K562 (cell line): ENCODE data around the gene HOXB7. TPM values are rescaled to one million over a fixed set of nuclear protein-coding genes. Genes with fewer than 3 reads are reported as not detected.

Experiments
- ATAC-seq: fragments of 200-7000 bp; cut with Tn5 transposase; 3 replicates; pipeline ENCODE4 v1.9.1; 2020; ENCODE audit warnings: moderate library complexity
- BruUV-seq: library from RNA; stranded (reverse); fragments of 400-500 nt; replicated peaks from 2 replicates; lab custom pipeline; 2021; lab: Mats Ljungman, UMichigan
- CTCF ChIA-PET: fragments of 300-600 bp; formaldehyde crosslinking; extraction: SDS; loops from one replicate; lab custom pipeline; 2021; ENCODE audit warnings: low intra/inter-chr PET ratio; lab: Yijun Ruan, JAX
- POLR2A ChIA-PET: fragments of 300-600, 350-650 bp; sonication (Branson Sonifier 250); formaldehyde crosslinking; extraction: SDS; loops from one replicate; lab custom pipeline; 2021; ENCODE audit warnings: antibody characterized with exemption, inconsistent platforms; lab: Yijun Ruan, JAX
- DNase-seq, 4 experiments: peaks; one replicate each; pipeline versions ENCODE4 v3.0.0 to v3.0.0-alpha.2; 2011 to 2018; ENCODE audit warnings: low spot score in 3 of 4, mixed read lengths in 3 of 4; ENCODE audit errors: extremely low read depth in 1 of 4
- FAIRE-seq: peaks from 2 replicates; lab custom pipeline; 2011; peaks lifted over from hg19 to GRCh38; lab: Jason Lieb, UNC
- H2AFZ ChIP-seq: 2 replicates; pipeline ENCODE4 v1.6.0; 2011; ENCODE audit warnings: low read depth, low read length, control low read depth, inconsistent platforms
- H3K27ac ChIP-seq: fragments of 200-600 bp; 3 replicates; pipeline ENCODE4 v1.8.0; 2011; ENCODE audit warnings: low read depth, mild to moderate bottlenecking, control low read depth, inconsistent platforms, low read length, moderate library complexity, mixed read lengths; ENCODE audit errors: extremely low read depth
- H3K27me3 ChIP-seq, 2 experiments: fragments of 300-600 bp in 1 of 2; 2 replicates in 1 of 2; 3 replicates in 1 of 2; pipeline versions ENCODE4 v1.6.0 to v1.8.0; 2011; ENCODE audit warnings: inconsistent platforms in 2 of 2, low read length in 2 of 2, mild to moderate bottlenecking in 1 of 2, mixed read lengths in 1 of 2, moderate library complexity in 1 of 2; ENCODE audit not compliant: control insufficient read depth in 2 of 2, insufficient read depth in 2 of 2
- H3K36me3 ChIP-seq: fragments of 300-600 bp; 3 replicates; pipeline ENCODE4 v1.8.0; 2011; ENCODE audit warnings: mild to moderate bottlenecking, low read length, inconsistent platforms; ENCODE audit not compliant: control insufficient read depth, insufficient read depth
- H3K4me1 ChIP-seq, 2 experiments: fragments of 200-600 bp in 1 of 2; replicated peaks in 1 of 2; 2 replicates in 1 of 2; 3 replicates in 1 of 2; pipeline versions ENCODE4 v1.5.1 to v1.8.0; 2011; ENCODE audit warnings: inconsistent platforms in 2 of 2, low read length in 2 of 2, mild to moderate bottlenecking in 1 of 2, mixed read lengths in 1 of 2, moderate library complexity in 1 of 2; ENCODE audit not compliant: control insufficient read depth in 2 of 2, insufficient read depth in 2 of 2
- H3K4me2 ChIP-seq: 2 replicates; pipeline ENCODE4 v1.6.1; 2011; ENCODE audit warnings: low read length, control low read depth, inconsistent platforms, mixed read lengths; ENCODE audit not compliant: insufficient read depth
- H3K4me3 ChIP-seq: fragments of 200-600 bp; sonication (generic), shearing (Covaris generic); 2 replicates; pipeline ENCODE4 v1.5.1; 2016; ENCODE audit warnings: control low read depth, inconsistent platforms
- H3K79me2 ChIP-seq: fragments of 200-600 bp; 3 replicates; pipeline ENCODE4 v1.8.0; 2011; ENCODE audit warnings: low read length, inconsistent platforms; ENCODE audit not compliant: control insufficient read depth, insufficient read depth
- H3K9ac ChIP-seq, 2 experiments: 2 replicates each; pipeline versions ENCODE4 v1.6.0 to v1.6.1; 2011; ENCODE audit warnings: low read depth in 2 of 2, low read length in 2 of 2, control low read depth in 1 of 2, inconsistent platforms in 1 of 2, mild to moderate bottlenecking in 1 of 2, mixed read lengths in 1 of 2; ENCODE audit not compliant: insufficient read depth in 1 of 2
- H3K9me1 ChIP-seq: one replicate; pipeline ENCODE4 v1.6.0; 2011; ENCODE audit warnings: inconsistent platforms, mild to moderate bottlenecking, low read length, moderate library complexity; ENCODE audit not compliant: control insufficient read depth, insufficient read depth
- H3K9me3 ChIP-seq: replicated peaks from 2 replicates; pipeline ENCODE4 v1.5.1; 2011; ENCODE audit warnings: low read depth, low read length, inconsistent platforms; ENCODE audit not compliant: control insufficient read depth, insufficient read depth
- H4K20me1 ChIP-seq: replicated peaks from 2 replicates; pipeline ENCODE4 v1.6.1; 2011; ENCODE audit warnings: low read length, inconsistent platforms, mixed read lengths; ENCODE audit not compliant: control insufficient read depth, insufficient read depth
- BRD4 ChIP-seq: fragments of 200-600 bp; sonication (generic); IDR thresholded peaks from 2 replicates; pipeline ENCODE4 v1.6.1; 2017; ENCODE audit warnings: inconsistent platforms
- CEBPZ ChIP-seq: fragments of 150-350 bp; IDR thresholded peaks from 2 replicates; pipeline ENCODE4 v1.6.1; 2014; ENCODE audit warnings: low read depth, mild to moderate bottlenecking, low read length, borderline replicate concordance
- E2F3 ChIP-seq: fragments of 250-450 bp; sonication (Bioruptor Pico); IDR thresholded peaks from 2 replicates; pipeline ENCODE4 v1.4.0; 2020; ENCODE audit warnings: mild to moderate bottlenecking
- JUND ChIP-seq, 2 experiments: IDR thresholded peaks; 2 replicates in 1 of 2; 3 replicates in 1 of 2; pipeline ENCODE4 v1.6.1; 2011; ENCODE audit warnings: borderline replicate concordance in 2 of 2, low read depth in 2 of 2, low read length in 2 of 2, improper control_type of control experiment in 1 of 2, missing biosample characterization in 1 of 2, missing genetic modification characterization in 1 of 2, missing genetic modification reagents in 1 of 2
- MCM7 ChIP-seq, 2 experiments: fragments of 450-650 bp; IDR thresholded peaks; 2 replicates each; pipeline ENCODE4 v1.6.1; 2016 to 2018
- SAP30 ChIP-seq: fragments of 200-600 bp; sonication (generic); IDR thresholded peaks from 2 replicates; pipeline ENCODE4 v1.6.1; 2012; ENCODE audit warnings: borderline replicate concordance, low read depth, mild to moderate bottlenecking, moderate library complexity, low read length, control low read depth, inconsistent platforms; ENCODE audit not compliant: insufficient read depth, poor library complexity, severe bottlenecking
- TCF3 ChIP-seq: sonication (generic); formaldehyde crosslinking; IDR thresholded peaks from 2 replicates; pipeline ENCODE4 v1.4.0; 2020; ENCODE audit warnings: mild to moderate bottlenecking, missing genetic modification reagents
- ZEB2 ChIP-seq: fragments of 450-650 bp; IDR thresholded peaks from 2 replicates; pipeline ENCODE4 v1.6.1; 2016
- ZNF232 ChIP-seq: sonication (generic); formaldehyde crosslinking; IDR thresholded peaks from 2 replicates; pipeline ENCODE4 v1.8.0; 2022; ENCODE audit warnings: mild to moderate bottlenecking, missing genetic modification reagents
- ZNF395 ChIP-seq: fragments of 200-800 bp; sonication (Bioruptor generic); IDR thresholded peaks from 2 replicates; pipeline ENCODE4 v1.6.1; 2017; ENCODE audit warnings: missing genetic modification characterization, missing compliant biosample characterization
- ZNF511 ChIP-seq: sonication (generic); formaldehyde crosslinking; IDR thresholded peaks from 2 replicates; pipeline ENCODE4 v1.8.0; 2022; ENCODE audit warnings: mild to moderate bottlenecking, missing genetic modification reagents
- WGBS: fragments of 100-300 bp; shearing (Covaris generic); methylation state at CpG from one replicate; pipeline ENCODE4 v1.1.6; 2016; ENCODE audit warnings: low coverage, mixed read lengths; ENCODE audit not compliant: insufficient coverage; ENCODE audit errors: missing lambda C conversion rate; 5-methylcytosine and 5-hydroxymethylcytosine counted together
- in situ Hi-C: fragments of 300-500 bp; cut with MboI; formaldehyde crosslinking; loops from 4 replicates; pipeline ENCODE4 v1.15.0; 2018; ENCODE audit warnings: inconsistent platforms, mixed read lengths
- intact Hi-C: fragments of 100-400 bp; cut with micrococcal nuclease; formaldehyde crosslinking; loops from 2 replicates; pipeline ENCODE4 v1.14.2; 2022
- polyA plus RNA-seq, 8 experiments: library from polyadenylated mRNA; depleted of rRNA in 4 of 8; stranded (reverse) in 5 of 8; unstranded in 3 of 8; fragments of >200 nt; fragmentation: Nextera tagmentation in 2 of 8; fragmentation: Illumina TruSeq in 1 of 8; extraction: Ambion mirVana in 2 of 8; extraction: Trizol in 1 of 8; gene quantifications; 2 replicates each; pipeline versions ENCODE4 v1.2.1 to v1.2.3, GENCODE V29; 2011 to 2014; ENCODE audit warnings: inconsistent platforms in 1 of 8, missing spikeins in 1 of 8
- total RNA-seq, 7 experiments: library from RNA; depleted of rRNA in 6 of 7; stranded (reverse); fragments of >200 nt in 6 of 7; fragmentation: Illumina TruSeq in 2 of 7; extraction: Trizol in 2 of 7; gene quantifications; 2 replicates each; pipeline versions ENCODE4 v1.2.1 to v1.2.3, GENCODE V29; 2011 to 2021; ENCODE audit warnings: low replicate concordance in 1 of 7

Gene HOXB7
- total and polyA plus RNA-seq, 9 of the 15 experiments (the other 6 are each of a cell fraction or from before 2014, with no cell fraction given), result 5.5 to 16.7 (median 8.3) TPM

- no peak for TF ChIP-seq CEBPZ
- peak; percentile 79; the same call in 1 of the 2 replicates for TF ChIP-seq ZEB2
- TF ChIP-seq E2F3 (CRISPR knock-in tag), result no peak
These were observed 20.3 kb upstream of the HOXB7 start (continued) for GRCh38 chr17:48630925-48631692.

GRCh38 chr17:48630009-48630924 lies 19.4 kb upstream of the HOXB7 start:
- Histone ChIP-seq H3K9ac (peak overlapping the region; percentile 82 to 95), H3K27me3 (no peaks in the 10 kb centered on the region), H4K20me1 (no peaks in the 10 kb centered on the region), H3K9me1 (no peaks in the 10 kb centered on the region), H3K79me2 (peaks cover 60% of the 10 kb centered on the region), H3K27ac (peak overlapping the region; percentile 97), H2AFZ (peak overlapping the region; percentile 3), H3K9me3 (no peaks in the 10 kb centered on the region), H3K4me2 (peak overlapping the region; percentile 99), H3K4me3 (peak overlapping the region; percentile 97), H3K4me1 (peaks cover 39 to 76% of the 10 kb centered on the region in 2 experiments), H3K36me3 (0 out of 3 replicates have a peak, but pooled peaks cover 6% of the 10 kb centered on the region)
- WGBS, result 6% methylated on average over 15 of the region's 15 CpGs
- DNase-seq, result peak in 1 of 4 experiments; percentile 77
- ATAC-seq, result no peak
- intact Hi-C loops, result no loop called here
- in situ Hi-C loops, result no loop called here
- ChIA-PET POLR2A (interaction anchor here (0.6 to 2.4 kb wide), 4 partner anchors 9 to 38 kb away, joined by 3 to 14 read pairs (median 6); no protein-coding TSS in a partner anchor), CTCF (interaction anchor here (0.6 kb wide), 1 partner anchor 681 kb away, joined by 3 read pairs; no protein-coding TSS in a partner anchor)
- peak; percentile 23 for FAIRE-seq
- TSS peak; percentile 57 for BruUV-seq
- TF ChIP-seq SAP30, result peak; percentile 34
- TF ChIP-seq BRD4, result 0 out of 2 replicates have a peak, but pooled peaks have one; percentile 19
- no peak for TF ChIP-seq ZNF511
- no peak for TF ChIP-seq MCM7 (IDR thresholded peaks at IDR 0.05)
- 0 out of 2 replicates have a peak, but pooled peaks have one; percentile 28 for TF ChIP-seq JUND (IDR thresholded peaks at IDR 0.05; ENCODE audit: borderline replicate concordance, low read depth, low read length)
- TF ChIP-seq JUND (tag; IDR thresholded peaks at IDR 0.05; ENCODE audit: borderline replicate concordance, low read depth, low read length), result no peak
- TF ChIP-seq TCF3 (CRISPR knock-in tag), result 0 out of 2 replicates have a peak, but pooled peaks have one; percentile 16
- no peak for TF ChIP-seq ZNF232 (CRISPR knock-in tag)
- 0 out of 2 replicates have a peak, but pooled peaks have one; percentile 35 for TF ChIP-seq ZNF395
